GM12865 (cell line): ENCODE measurements around the gene DPH3.

ENCODE experiments used
- DNase-seq: peaks from one replicate; pipeline ENCODE4 v3.0.0; 2010; ENCODE audit warnings: low read depth
- H3K4me3 ChIP-seq: 2 replicates; pipeline ENCODE4 v1.5.1; 2011; ENCODE audit warnings: mild to moderate bottlenecking, low read depth, low read length, control low read depth
- TF ChIP-seq, protein P1 (sequence below): IDR thresholded peaks from 2 replicates; pipeline ENCODE4 v1.5.1; 2011; ENCODE audit warnings: low read length, control low read depth, low read depth, inconsistent platforms; ENCODE audit not compliant: insufficient read depth; ENCODE audit errors: missing control alignments

Gene DPH3

DNA sequence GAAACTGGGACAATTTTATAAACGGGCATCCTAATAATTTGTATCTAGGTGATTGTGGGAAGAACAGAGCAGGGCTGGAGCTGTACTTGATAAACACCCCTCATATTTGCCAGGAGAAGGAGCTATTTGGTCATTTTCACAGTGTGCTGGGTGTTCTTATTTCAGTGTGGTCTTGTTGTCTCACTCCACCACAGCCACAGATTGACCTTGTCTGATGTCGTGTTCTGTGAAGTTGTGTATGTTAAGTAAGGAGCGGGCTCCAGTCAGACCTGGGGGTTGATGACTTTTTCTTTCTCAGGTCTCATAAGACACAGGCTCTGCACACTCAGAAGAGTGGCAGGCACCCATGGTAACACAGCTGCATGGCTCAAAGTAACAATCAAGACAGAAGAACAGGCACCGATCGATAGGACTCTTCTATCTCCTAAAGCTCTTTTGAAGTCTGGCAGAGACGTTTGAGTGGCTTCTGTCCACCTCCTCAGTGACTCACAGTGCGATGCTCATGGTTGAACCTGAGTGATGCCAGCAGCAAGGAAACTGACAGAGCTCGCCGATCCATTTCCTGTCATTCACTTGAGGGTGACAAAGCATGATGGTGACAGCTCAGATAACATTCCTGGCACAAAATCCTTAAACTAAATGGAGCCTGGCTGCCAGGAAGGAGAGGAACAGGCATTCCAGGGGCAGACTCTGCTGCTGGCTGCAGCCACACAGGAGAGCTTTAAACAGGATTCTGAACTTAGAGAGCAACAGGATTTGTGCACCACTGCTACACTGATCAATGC lies 20.8 kb downstream of the DPH3 start:
- DNase-seq, result no peak
- no peak overlapping the region for H3K4me3 ChIP-seq
- TF ChIP-seq, protein P1, sequence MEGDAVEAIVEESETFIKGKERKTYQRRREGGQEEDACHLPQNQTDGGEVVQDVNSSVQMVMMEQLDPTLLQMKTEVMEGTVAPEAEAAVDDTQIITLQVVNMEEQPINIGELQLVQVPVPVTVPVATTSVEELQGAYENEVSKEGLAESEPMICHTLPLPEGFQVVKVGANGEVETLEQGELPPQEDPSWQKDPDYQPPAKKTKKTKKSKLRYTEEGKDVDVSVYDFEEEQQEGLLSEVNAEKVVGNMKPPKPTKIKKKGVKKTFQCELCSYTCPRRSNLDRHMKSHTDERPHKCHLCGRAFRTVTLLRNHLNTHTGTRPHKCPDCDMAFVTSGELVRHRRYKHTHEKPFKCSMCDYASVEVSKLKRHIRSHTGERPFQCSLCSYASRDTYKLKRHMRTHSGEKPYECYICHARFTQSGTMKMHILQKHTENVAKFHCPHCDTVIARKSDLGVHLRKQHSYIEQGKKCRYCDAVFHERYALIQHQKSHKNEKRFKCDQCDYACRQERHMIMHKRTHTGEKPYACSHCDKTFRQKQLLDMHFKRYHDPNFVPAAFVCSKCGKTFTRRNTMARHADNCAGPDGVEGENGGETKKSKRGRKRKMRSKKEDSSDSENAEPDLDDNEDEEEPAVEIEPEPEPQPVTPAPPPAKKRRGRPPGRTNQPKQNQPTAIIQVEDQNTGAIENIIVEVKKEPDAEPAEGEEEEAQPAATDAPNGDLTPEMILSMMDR, result no peak

DNA sequence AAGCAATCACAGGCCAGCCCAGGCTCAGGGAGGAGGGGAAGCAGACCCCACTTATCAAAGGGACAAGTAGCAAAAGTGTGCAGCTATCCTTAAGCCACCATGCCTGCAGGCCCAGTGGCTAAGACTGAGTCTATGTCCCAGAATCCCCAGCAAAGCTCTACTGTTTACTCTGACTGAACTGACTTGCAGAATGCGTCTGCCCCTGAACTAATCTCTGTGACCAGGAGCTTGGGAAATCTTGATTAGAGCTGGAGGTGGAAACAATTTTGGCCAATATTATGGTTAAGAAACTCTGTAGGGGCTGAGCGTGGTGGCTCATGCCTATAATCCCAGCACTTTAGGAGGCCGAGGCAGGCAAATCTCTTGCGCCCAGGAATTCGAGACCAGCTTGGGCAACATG lies 22.6 kb downstream of the DPH3 start:
- no peak for DNase-seq
- no peak overlapping the region for H3K4me3 ChIP-seq
- TF ChIP-seq, protein P1, result no peak

DNA sequence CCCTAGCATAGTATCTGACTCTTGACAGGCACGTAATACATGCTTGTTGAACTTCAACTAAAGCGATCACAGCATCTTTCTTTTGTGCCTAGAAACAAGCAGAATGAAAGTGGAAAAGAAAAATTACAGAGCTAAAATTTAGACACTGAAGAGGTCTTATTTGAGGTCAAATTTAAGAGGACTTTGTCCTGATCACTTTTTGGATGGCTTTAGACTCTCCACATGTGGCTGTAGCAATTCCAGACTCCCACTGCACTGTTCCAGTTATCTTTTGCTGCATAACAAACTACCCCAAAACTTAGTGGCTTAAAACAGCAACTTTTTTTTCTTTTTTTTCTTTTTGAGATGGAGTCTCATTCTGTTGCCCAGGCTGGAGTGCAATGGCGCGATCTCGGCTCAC lies 23.5 kb downstream of the DPH3 start:
- DNase-seq, result no peak
- H3K4me3 ChIP-seq, result no peak overlapping the region
- TF ChIP-seq, protein P1, result no peak

DNA sequence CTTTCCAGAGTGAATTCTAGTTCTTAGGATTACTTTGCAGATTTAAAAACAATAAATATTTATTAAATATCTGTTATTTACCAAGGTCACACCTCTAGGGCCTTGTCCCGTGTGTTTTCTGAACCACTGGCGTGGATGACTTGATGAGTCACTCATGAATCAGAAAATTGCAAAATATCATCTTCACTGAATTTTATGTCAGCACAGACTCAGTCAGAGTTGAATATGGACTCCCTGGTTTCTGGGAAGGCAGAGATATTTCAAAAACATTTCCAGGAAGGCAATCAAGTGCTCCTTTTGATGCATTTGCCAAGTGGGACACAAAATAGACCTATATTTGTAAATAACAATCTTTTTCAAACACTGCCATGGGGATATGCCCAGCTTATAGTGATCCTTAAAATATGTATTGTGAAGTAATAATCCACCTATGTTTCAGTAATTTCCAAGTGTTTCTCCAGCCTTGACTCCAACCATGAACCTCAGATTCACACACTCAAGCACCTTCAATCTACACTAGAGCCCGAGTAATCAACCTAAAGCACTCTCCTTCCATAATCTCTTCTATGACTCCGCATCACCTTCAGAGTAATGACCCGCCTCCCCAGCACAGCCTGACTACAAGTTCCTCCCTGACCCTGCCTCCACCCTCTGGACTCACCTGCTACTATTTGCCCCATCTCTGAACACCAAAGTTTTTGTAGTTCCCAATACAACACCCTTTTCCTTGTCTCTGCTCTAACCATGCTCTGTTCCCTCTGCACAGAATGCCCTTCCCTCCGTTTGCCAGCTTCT lies 24.3 kb downstream of the DPH3 start:
- TF ChIP-seq, protein P1, result no peak
- H3K4me3 ChIP-seq, result no peak overlapping the region
- no peak for DNase-seq

DNA sequence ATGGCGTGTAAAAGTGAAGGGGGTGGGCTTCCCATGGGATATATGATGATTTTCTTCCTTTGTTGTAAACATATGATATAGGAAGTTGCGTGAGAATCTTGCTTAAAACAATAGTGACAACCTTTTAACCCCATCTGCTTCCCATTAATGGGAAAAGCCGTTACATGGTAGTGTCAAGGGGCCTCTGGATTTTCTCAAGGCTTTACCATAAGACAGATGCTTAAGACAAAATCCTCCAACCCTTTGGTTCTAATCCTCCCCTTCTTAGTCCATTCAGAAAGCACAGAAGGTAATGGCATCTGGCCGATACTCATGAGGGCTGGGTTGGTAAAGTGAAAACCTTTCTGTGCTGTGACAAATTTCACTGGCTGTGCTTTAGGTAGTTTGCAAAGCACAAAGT lies 25.0 kb downstream of the DPH3 start:
- H3K4me3 ChIP-seq, result no peak overlapping the region
- TF ChIP-seq, protein P1, result no peak
- no peak for DNase-seq

DNA sequence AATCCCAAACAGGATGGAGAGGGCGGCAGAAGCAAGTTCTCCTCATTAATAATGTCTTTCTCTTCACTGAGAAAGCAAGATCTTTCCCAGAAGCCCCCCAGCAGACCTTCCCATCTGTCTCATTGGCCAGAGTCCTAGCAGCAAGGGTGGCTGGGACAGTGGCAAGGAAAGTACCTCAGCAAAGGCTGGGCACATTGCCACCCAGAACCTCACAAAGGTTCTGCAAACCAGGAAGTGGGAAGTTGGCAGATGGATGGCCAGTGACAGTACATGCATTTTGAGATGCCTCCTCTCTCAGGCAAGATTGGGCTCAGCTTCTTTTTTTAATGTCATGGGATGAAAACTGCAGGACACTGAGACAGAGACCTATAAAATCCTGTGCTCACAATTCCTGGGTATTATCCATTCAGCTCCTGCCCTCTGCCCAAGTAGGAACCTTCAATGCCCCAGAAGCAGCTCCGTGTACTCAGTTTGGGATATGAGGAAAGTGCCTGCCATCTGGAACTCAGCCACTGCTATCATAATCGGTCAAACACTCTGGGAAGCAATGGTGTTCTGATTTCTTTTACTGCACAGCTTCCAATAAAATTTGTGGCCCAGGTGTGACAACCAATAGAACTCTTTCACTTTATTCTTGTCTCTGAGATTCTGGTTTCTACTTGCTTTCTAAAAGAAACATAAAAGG lies 25.5 kb downstream of the DPH3 start:
- no peak for DNase-seq
- TF ChIP-seq, protein P1, result no peak
- no peak overlapping the region for H3K4me3 ChIP-seq
